RWPE2 (cell line): ENCODE data around the gene BRIX1.
A peak's percentile ranks its signal among the peaks of the same experiment; 100 is the strongest.

Source experiments
- ATAC-seq: fragments of 200-7000 bp; cut with Tn5 transposase; 3 replicates; pipeline ENCODE4 v1.9.1; 2021; ENCODE audit warnings: low read depth
- DNase-seq: peaks from one replicate; pipeline ENCODE4 v3.0.0-alpha.2; 2020; ENCODE audit warnings: low spot score
- H3K27ac ChIP-seq: fragments of 450-650 bp; 2 replicates; pipeline ENCODE4 v1.5.1; 2017; ENCODE audit warnings: mild to moderate bottlenecking; ENCODE audit not compliant: poor library complexity, severe bottlenecking
- H3K27me3 ChIP-seq: fragments of 250-450 bp; sonication (Bioruptor Pico); 2 replicates; pipeline ENCODE4 v1.5.1; 2021; ENCODE audit warnings: mild to moderate bottlenecking, moderate library complexity; ENCODE audit not compliant: insufficient read depth, poor library complexity, severe bottlenecking
- H3K36me3 ChIP-seq: fragments of 250-450 bp; sonication (Bioruptor Pico); 2 replicates; pipeline ENCODE4 v1.5.1; 2020; ENCODE audit warnings: low read depth, mild to moderate bottlenecking, moderate library complexity
- H3K4me1 ChIP-seq: fragments of 250-450 bp; sonication (Bioruptor Pico); 2 replicates; pipeline ENCODE4 v1.5.1; 2021; ENCODE audit warnings: mild to moderate bottlenecking, moderate library complexity; ENCODE audit not compliant: insufficient read depth, poor library complexity, severe bottlenecking
- H3K4me3 ChIP-seq: fragments of 250-450 bp; sonication (Bioruptor Pico); 2 replicates; pipeline ENCODE4 v1.5.1; 2021; ENCODE audit warnings: mild to moderate bottlenecking, moderate library complexity; ENCODE audit not compliant: severe bottlenecking
- H3K9me3 ChIP-seq: fragments of 250-450 bp; sonication (Bioruptor Pico); 2 replicates; pipeline ENCODE4 v1.5.1; 2021; ENCODE audit warnings: mild to moderate bottlenecking, moderate library complexity; ENCODE audit not compliant: severe bottlenecking
- TF ChIP-seq, protein P1 (sequence below): fragments of 450-650 bp; IDR thresholded peaks from one replicate; pipeline ENCODE4 v1.5.1; 2017; ENCODE audit warnings: mild to moderate bottlenecking, moderate library complexity; ENCODE audit not compliant: poor library complexity, severe bottlenecking

Gene BRIX1

GRCh38 chr5:34898258-34898895 is 17.1 kb upstream of the BRIX1 start:
- H3K4me3 ChIP-seq: no peak overlapping the region
- H3K36me3 ChIP-seq: peaks cover 15% of the 10 kb centered on the region
- TF ChIP-seq, protein P1, sequence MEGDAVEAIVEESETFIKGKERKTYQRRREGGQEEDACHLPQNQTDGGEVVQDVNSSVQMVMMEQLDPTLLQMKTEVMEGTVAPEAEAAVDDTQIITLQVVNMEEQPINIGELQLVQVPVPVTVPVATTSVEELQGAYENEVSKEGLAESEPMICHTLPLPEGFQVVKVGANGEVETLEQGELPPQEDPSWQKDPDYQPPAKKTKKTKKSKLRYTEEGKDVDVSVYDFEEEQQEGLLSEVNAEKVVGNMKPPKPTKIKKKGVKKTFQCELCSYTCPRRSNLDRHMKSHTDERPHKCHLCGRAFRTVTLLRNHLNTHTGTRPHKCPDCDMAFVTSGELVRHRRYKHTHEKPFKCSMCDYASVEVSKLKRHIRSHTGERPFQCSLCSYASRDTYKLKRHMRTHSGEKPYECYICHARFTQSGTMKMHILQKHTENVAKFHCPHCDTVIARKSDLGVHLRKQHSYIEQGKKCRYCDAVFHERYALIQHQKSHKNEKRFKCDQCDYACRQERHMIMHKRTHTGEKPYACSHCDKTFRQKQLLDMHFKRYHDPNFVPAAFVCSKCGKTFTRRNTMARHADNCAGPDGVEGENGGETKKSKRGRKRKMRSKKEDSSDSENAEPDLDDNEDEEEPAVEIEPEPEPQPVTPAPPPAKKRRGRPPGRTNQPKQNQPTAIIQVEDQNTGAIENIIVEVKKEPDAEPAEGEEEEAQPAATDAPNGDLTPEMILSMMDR: peak; percentile 96
- ATAC-seq (peak; percentile 84), DNase-seq (no peak)
- H3K9me3 ChIP-seq: no peaks in the 10 kb centered on the region
- H3K27ac ChIP-seq: no peak overlapping the region
- no peaks in the 10 kb centered on the region for H3K27me3 ChIP-seq
- H3K4me1 ChIP-seq: peaks cover 6% of the 10 kb centered on the region

GRCh38 chr5:34899066-34899465 is 16.4 kb upstream of the BRIX1 start:
- ATAC-seq (no peak), DNase-seq (no peak)
- TF ChIP-seq, protein P1: no peak
- Histone ChIP-seq H3K27me3 (no peaks in the 10 kb centered on the region), H3K27ac (no peak overlapping the region), H3K4me3 (no peak overlapping the region), H3K36me3 (peaks cover 19% of the 10 kb centered on the region), H3K9me3 (no peaks in the 10 kb centered on the region), H3K4me1 (peaks cover 6% of the 10 kb centered on the region)

GRCh38 chr5:34900652-34901051 is 14.9 kb upstream of the BRIX1 start:
- H3K4me3 ChIP-seq: no peak overlapping the region
- no peak for DNase-seq

GRCh38 chr5:34903260-34903659 is 12.3 kb upstream of the BRIX1 start:
- no peaks in the 10 kb centered on the region for H3K9me3 ChIP-seq
- H3K27me3 ChIP-seq: no peaks in the 10 kb centered on the region
- no peak overlapping the region for H3K4me3 ChIP-seq
- TF ChIP-seq, protein P1: no peak
- peaks cover 56% of the 10 kb centered on the region for H3K36me3 ChIP-seq
- DNase-seq: no peak
- no peaks in the 10 kb centered on the region for H3K4me1 ChIP-seq
- no peak overlapping the region for H3K27ac ChIP-seq
- ATAC-seq: no peak

More at GRCh38 chr5:34900652-34901051, 14.9 kb upstream of the BRIX1 start:
- H3K27ac ChIP-seq: no peak overlapping the region
- ATAC-seq: no peak
- no peaks in the 10 kb centered on the region for H3K27me3 ChIP-seq
- peaks cover 6% of the 10 kb centered on the region for H3K4me1 ChIP-seq
- H3K36me3 ChIP-seq: peaks cover 32% of the 10 kb centered on the region
- TF ChIP-seq, protein P1: no peak
- no peaks in the 10 kb centered on the region for H3K9me3 ChIP-seq

DNA sequence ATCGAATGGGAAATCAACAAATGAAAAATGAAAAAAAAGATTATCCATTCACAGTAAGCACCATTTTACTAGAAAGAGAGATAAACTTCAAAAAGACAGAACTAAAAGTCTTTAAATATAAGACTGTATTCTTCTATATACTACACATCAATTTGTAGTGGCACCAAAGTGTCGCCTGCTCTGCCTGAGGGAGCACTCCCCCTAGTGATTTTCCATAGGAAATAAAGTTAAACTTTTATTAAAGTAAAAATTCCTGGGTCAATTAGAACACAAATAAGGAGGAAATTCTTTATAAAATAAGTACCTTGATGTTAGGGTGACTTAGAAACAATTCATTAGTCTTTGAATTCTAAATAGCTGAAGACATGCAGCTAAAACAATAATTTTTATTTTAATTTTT is 9.9 kb upstream of the BRIX1 start:
- H3K4me3 ChIP-seq: no peak overlapping the region
- H3K36me3 ChIP-seq: peaks cover 78% of the 10 kb centered on the region
- ATAC-seq: no peak
- H3K27me3 ChIP-seq: no peaks in the 10 kb centered on the region
- no peaks in the 10 kb centered on the region for H3K4me1 ChIP-seq
- no peak overlapping the region for H3K27ac ChIP-seq
- DNase-seq: no peak
- H3K9me3 ChIP-seq: no peaks in the 10 kb centered on the region
- TF ChIP-seq, protein P1: peak; percentile 73
